IPS-11a (cell line): ENCODE data around the gene FAM228A.
"Not testable (repeated sequence)": the region's sequence is repeated elsewhere in the genome, so short reads cannot be mapped to it uniquely, and the experiment has no call there.

Experiments
- H3K4me3 ChIP-seq: one replicate; pipeline ENCODE4 v1.5.1; 2013; ENCODE audit warnings: low read depth, low read length, control low read depth

FAM228A gene

GRCh38 chr2:24174851-24175277 lies at the start of gene FAM228A:
Gene FAM228A, plus strand, starts transcription at chr2:24175053. Its CDS starts 428 bp downstream, at chr2:24175481.
- no peak within 1 kb of the TSS for H3K4me3 ChIP-seq

GRCh38 chr2:24125956-24126355 lies 48.9 kb upstream of the FAM228A start:
- no peak overlapping the region for H3K4me3 ChIP-seq

DNA sequence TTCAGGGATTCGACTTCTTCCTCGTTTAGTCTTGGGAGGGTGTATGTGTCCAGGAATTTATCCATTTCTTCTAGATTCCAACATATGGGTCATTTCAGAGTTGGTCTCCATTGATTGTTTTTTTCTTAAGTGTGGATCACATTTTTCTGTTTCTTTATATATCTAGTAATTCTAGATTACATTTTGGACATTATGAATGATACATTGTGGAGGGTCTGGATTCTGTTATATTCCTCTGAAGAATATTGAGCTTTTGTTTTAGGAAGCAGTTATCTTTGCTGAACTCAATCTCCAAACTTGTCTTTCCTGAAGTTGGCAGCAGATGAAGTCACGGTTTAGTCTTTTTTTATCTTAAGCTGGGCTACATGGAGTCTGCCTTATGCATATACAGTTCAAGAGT lies 42.3 kb upstream of the FAM228A start:
- H3K4me3 ChIP-seq, result no peak overlapping the region

DNA sequence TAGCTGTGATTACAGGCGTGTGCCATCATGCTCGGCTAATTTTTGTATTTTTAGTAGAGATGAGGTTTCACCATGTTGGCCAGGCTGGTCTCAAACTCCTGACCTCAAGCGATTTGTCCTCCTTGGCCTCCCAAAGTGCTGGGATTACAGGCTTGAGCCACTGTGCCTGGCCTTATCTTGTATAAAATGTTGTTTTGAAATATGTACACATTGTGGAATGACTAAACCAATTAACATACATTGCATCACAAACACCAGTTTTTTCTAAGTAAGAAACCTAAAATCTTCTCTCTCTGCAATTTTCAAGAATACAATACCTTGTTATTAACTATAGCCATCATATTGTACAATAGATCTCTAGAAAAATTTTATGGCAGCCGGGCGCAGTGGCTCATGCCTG lies 34.5 kb upstream of the FAM228A start:
- H3K4me3 ChIP-seq, result not testable (repeated sequence)

GRCh38 chr2:24147364-24147763 lies 27.5 kb upstream of the FAM228A start:
- H3K4me3 ChIP-seq, result no peak overlapping the region

GRCh38 chr2:24152413-24153197 lies 22.2 kb upstream of the FAM228A start:
- no peak overlapping the region for H3K4me3 ChIP-seq

GRCh38 chr2:24153478-24153877 lies 21.4 kb upstream of the FAM228A start:
- no peak overlapping the region for H3K4me3 ChIP-seq

- no peak overlapping the region for H3K4me3 ChIP-seq
These were observed 16.7 kb upstream of the FAM228A start for GRCh38 chr2:24158131-24158530.

GRCh38 chr2:24159708-24160107 lies 15.1 kb upstream of the FAM228A start:
- no peak overlapping the region for H3K4me3 ChIP-seq

GRCh38 chr2:24160761-24161160 lies 14.1 kb upstream of the FAM228A start:
- no peak overlapping the region for H3K4me3 ChIP-seq

- H3K4me3 ChIP-seq, result no peak overlapping the region
These were observed 12.4 kb upstream of the FAM228A start for GRCh38 chr2:24162494-24162893.

DNA sequence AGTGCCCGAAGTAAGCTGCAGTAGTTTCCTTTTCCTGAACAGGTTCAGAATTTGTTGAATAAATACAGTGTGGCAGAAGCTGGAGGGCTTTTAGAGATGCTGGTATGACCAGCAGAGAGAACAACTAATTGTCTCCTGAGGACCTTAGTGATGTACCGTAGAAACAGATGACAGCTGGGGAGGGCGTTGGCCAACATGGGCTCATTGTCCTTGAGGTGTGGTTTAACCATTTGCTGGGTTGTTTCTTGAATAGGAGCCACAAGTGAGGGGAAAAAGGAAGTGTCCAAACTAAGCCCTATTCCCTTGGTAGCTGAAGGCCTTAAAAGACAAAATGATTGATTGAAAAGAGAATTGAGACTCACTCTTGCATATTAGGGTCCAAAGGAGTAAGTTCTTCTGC lies 11.7 kb upstream of the FAM228A start:
- no peak overlapping the region for H3K4me3 ChIP-seq

DNA sequence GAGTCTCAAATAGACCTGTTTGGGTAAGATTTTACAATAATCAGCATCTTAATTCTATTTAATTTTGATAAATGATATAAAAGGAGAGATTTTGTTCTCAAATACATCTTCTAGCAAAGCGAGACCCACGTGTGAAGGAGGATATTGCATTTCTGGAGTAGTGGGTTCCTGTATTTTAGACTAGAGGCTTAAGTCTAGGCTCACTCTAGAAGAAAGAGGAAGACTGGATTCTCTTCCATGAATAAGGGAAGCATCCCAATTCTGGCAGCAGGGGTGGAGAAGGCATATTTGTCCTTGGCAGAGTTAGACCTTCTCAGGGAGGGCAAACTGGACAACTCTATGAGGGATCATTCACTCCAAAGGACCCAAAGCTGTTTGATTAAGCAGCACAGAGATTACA lies 11.3 kb upstream of the FAM228A start:
- no peak overlapping the region for H3K4me3 ChIP-seq

GRCh38 chr2:24164416-24164973 lies 10.4 kb upstream of the FAM228A start:
- H3K4me3 ChIP-seq, result no peak overlapping the region

DNA sequence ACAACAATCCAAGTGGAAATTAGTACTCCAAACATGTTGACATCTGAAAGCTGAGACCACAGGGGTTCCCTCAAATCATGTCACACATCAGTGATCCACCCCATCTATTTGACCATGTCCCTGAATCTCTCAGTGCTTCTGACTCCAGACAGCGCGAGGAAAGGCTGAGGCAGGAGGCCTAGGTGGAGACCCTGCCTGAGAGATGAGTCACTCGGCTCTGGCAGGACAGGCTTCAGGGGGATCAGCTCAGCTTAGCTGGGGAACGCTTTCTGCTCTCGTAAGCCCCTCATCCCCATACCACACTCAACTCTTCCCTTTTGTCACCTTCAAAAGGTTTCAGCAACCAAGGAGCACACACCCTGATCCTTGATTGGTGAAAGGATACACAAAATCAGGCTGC lies 5.8 kb upstream of the FAM228A start:
- H3K4me3 ChIP-seq, result no peak overlapping the region

- H3K4me3 ChIP-seq, result no peak overlapping the region
These were observed 856 bp downstream of the FAM228A start for GRCh38 chr2:24175631-24176187.

GRCh38 chr2:24176326-24176725 lies 1.5 kb downstream of the FAM228A start:
- no peak overlapping the region for H3K4me3 ChIP-seq

GRCh38 chr2:24179683-24180082 lies 4.8 kb downstream of the FAM228A start:
- no peak overlapping the region for H3K4me3 ChIP-seq

DNA sequence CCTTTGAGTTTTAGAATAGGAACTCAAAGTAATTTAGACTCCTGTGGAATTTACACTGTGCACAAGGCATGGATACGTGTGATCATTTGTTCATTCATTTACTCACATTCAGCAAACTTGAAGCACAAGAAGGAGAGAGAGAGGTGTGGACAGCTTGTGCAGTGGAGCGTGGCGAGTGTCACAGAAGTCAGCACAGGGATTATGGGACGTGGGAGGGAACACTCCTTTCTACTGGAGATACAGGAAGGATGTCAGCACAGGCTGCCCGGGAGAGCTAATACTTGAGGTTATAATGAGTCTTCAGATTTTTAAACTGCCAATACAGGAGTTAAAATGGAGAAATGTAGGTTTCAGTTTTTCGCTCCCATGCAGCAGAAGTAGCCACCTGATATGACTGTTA lies 7.0 kb downstream of the FAM228A start:
- H3K4me3 ChIP-seq, result no peak overlapping the region

GRCh38 chr2:24182507-24182906 lies 7.7 kb downstream of the FAM228A start:
- H3K4me3 ChIP-seq, result no peak overlapping the region

DNA sequence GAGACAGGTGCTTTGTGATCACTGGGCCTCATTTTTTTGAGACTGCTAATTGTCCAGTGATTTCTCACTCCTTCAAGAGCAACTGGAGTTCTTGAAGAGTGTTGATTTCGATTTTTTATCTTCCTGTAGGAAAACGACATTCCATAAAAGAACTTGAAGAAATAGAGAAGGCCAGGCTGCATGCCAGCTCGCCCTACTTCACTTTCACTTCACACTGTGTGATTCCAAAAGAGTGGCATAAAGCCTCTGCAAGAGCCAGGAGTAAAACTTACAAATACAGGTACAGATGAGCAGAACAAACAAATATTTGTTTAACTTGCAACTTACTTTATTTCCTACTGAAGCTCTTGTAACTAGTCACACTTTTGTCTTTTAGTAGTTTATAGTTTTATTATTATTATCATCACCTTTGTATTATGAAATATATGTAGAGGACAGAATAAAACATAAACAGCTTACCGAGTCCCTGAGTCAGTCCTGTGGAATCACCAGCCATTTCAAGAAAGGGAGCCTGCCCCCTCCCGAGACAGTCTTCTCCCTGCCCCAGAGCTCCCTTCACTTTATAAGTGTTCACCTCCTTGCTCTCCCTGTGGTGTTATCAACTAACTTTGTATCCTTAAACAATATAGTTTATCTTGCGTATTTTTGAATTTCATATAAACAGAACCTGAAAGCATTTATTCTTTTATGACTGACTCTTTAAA lies 8.7 kb downstream of the FAM228A start:
- H3K4me3 ChIP-seq, result no peak overlapping the region

- H3K4me3 ChIP-seq, result no peak overlapping the region
These were observed 14.7 kb downstream of the FAM228A start for GRCh38 chr2:24189551-24189950.
